Activated CD4-positive, alpha-beta T cell treated with anti-CD3 and anti-CD28 coated beads for 36 hours (primary cell): Measurements from ENCODE around the gene EXOC6B. TPM values are rescaled to one million over a fixed set of nuclear protein-coding genes. Genes with fewer than 3 reads are reported as not detected.
"Not testable (repeated sequence)": the region's sequence is repeated elsewhere in the genome, so short reads cannot be mapped to it uniquely, and the experiment has no call there.

ENCODE experiments used
- ATAC-seq: fragments of 200-7000 bp; cut with Tn5 transposase; one replicate; pipeline ENCODE4 v1.10.0; 2021; ENCODE audit warnings: mild to moderate bottlenecking, moderate library complexity
- CTCF ChIA-PET: fragments of 350-600 bp; sonication (Branson Sonifier 250); formaldehyde crosslinking; loops from one replicate; lab custom pipeline; 2021; ENCODE audit warnings: antibody characterized with exemption; lab: Charles Lee
- POLR2A ChIA-PET: fragments of 350-600 bp; sonication (Branson Sonifier 250); formaldehyde crosslinking; loops from one replicate; lab custom pipeline; 2021; ENCODE audit warnings: antibody characterized with exemption, inconsistent platforms; lab: Charles Lee
- DNase-seq: peaks from one replicate; pipeline ENCODE4 v3.0.0-alpha.2; 2020
- H3K27ac Mint-ChIP-seq: one replicate; pipeline ENCODE4 v1.8.0; 2021; ENCODE audit warnings: mixed read lengths
- H3K27me3 Mint-ChIP-seq: one replicate; pipeline ENCODE4 v1.8.0; 2021; ENCODE audit warnings: mixed read lengths
- H3K36me3 Mint-ChIP-seq: one replicate; pipeline ENCODE4 v1.8.0; 2021; ENCODE audit warnings: low read depth, mixed read lengths
- H3K4me1 Mint-ChIP-seq: one replicate; pipeline ENCODE4 v1.8.0; 2021; ENCODE audit warnings: mixed read lengths
- H3K4me3 Mint-ChIP-seq: one replicate; pipeline ENCODE4 v1.8.0; 2021; ENCODE audit warnings: mild to moderate bottlenecking, moderate library complexity, mixed read lengths
- H3K9me3 Mint-ChIP-seq: one replicate; pipeline ENCODE4 v1.8.0; 2021; ENCODE audit warnings: low read depth, mixed read lengths
- intact Hi-C, 2 experiments: fragments of 100-400 bp; cut with DNase I in 1 of 2; cut with micrococcal nuclease in 1 of 2; formaldehyde crosslinking; loops; one replicate each; pipeline versions ENCODE4 v1.14.2 to v1.15.1; 2022 to 2024; cut with DNase I, micrococcal nuclease
- total RNA-seq, 2 experiments: library from RNA; stranded (reverse); gene quantifications; one replicate each; pipeline ENCODE4 v1.2.3, GENCODE V29; 2021

EXOC6B gene
- total RNA-seq, 2 experiments from 2014 or later: 7.0 to 9.0 TPM

DNA sequence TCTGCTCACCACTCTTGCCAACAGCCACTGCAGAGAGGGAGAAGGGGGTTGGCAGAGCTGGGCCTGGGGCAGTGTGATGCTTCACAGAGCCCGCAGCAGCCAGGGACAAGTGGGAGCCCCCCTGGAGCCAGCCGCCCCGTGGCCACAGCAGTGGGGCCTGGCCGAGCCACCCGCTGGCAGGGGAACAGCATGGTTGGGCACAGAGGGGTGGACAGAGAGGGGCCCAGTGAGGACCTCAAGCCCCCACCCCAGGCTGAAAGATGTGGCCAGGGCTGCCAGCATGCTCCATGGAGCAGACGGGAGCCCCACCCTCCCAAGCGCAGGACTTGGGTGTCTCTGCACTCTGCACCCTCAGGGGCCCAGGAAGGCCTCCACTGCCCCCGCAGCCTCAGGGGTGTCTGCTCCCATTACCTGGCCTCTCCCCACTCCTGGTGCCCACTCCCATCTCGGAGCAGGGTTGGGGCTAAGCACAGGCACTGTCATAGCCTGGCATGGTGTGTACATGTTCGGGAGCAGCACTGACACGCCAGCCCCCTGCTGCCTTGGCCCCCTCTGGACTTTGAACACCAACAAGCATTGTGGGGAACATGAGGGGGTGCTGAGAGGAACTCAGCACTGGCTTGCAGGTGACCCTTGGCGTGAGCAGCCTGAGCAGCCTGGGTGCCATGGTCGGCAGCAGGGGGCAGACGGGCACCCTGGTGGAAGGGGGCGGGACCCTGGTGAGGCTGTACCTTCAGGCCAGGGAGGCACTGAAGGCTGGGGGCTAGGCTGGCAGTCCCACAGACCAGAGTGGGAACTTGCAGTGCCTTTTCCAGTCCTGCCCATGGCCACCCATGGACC lies 398.6 kb downstream of the EXOC6B start:
- intact Hi-C loops: no loop called here
- POLR2A ChIA-PET: no interaction called here
- H3K4me1 Mint-ChIP-seq: no peaks in the 10 kb centered on the region
- peaks cover 12% of the 10 kb centered on the region for H3K9me3 Mint-ChIP-seq
- no peak for DNase-seq
- H3K4me3 Mint-ChIP-seq: no peak overlapping the region
- H3K27ac Mint-ChIP-seq: no peak overlapping the region
- H3K36me3 Mint-ChIP-seq: peaks cover 22% of the 10 kb centered on the region
- CTCF ChIA-PET: no interaction called here
- ATAC-seq: no peak
- H3K27me3 Mint-ChIP-seq: no peaks in the 10 kb centered on the region

DNA sequence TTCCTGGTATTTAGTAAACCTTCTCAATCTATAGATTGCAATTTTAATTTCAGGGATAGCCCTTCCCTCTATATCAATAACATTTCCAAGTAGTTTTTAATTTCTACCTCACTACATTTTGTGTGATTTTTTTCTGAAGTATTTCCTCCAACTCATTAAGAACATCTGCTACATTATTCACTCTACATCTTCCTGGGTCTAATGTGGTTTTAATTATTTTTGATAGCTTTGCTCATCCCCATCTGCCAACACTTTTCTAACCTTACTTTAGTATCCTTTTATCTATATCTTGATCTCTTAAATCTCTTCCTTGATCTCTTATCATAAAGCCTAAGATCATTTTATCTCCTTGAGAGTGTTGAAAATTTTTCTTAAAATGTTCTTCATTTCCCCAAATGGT lies 399.8 kb downstream of the EXOC6B start:
- ATAC-seq (no peak), DNase-seq (no peak)
- peaks cover 13% of the 10 kb centered on the region for H3K9me3 Mint-ChIP-seq
- H3K4me3 Mint-ChIP-seq: no peak overlapping the region
- no peaks in the 10 kb centered on the region for H3K4me1 Mint-ChIP-seq
- intact Hi-C loops: no loop called here
- H3K27me3 Mint-ChIP-seq: no peaks in the 10 kb centered on the region
- ChIA-PET POLR2A (no interaction called here), CTCF (no interaction called here)
- H3K36me3 Mint-ChIP-seq: peaks cover 24% of the 10 kb centered on the region
- no peak overlapping the region for H3K27ac Mint-ChIP-seq

DNA sequence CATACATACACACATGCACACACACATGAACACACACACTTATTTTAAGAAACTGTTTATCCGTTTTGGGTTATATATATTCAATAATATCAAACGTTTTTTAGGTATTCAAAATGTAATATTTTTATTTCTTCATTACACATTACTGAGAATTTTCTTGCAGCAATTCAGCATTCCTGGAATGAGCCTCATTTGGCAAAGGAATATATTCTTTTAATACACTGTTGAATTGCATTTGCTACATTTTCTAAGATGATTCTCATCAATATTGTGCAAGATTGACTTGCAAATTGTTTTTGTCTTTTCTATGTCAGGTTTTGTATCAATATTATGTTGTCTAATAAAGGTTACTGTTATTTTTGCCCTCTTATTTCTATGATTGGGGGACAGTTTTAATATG lies 402.1 kb downstream of the EXOC6B start:
- H3K36me3 Mint-ChIP-seq: peaks cover 32% of the 10 kb centered on the region
- CTCF ChIA-PET: interaction anchor here (0.6 kb wide), 1 partner anchor 13 kb away, joined by 3 read pairs; no protein-coding TSS in a partner anchor
- POLR2A ChIA-PET: no interaction called here

DNA sequence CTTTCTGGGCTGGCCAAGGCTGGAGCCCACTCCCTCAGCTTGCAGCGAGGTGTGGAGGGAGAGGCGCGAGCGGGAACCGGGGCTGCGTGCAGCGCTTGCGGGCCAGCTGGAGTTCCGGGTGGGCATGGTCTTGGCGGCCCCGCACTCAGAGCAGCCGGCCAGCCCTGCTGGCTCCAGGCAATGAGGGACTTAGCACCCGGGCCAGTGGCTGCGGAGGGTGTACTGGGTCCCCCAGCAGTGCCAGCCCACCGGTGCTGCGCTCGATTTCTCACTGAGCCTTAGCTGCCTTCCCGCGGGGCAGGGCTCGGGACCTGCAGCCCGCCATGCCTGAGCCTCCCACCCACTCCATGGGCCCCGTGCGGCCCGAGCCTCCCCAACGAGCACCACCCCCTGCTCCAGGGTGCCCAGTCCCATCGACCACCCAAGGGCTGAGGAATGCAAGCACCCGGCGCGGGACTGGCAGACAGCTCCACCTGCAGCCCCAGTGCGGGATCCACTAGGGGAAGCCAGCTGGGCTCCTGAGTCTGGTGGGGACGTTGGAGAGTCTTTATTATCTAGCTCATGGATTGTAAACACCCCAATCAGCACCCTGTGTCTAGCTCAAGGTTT lies 404.0 kb downstream of the EXOC6B start:
- DNase-seq, ATAC-seq, intact Hi-C loops, CTCF ChIA-PET, H3K4me1 Mint-ChIP-seq, H3K27me3 Mint-ChIP-seq, H3K4me3 Mint-ChIP-seq, H3K27ac Mint-ChIP-seq, POLR2A ChIA-PET: not testable (repeated sequence)
- peaks cover 19% of the 10 kb centered on the region for H3K9me3 Mint-ChIP-seq
- peaks cover 26% of the 10 kb centered on the region for H3K36me3 Mint-ChIP-seq

More for the DNA sequence above, 402.1 kb downstream of the EXOC6B start:
- Mint-ChIP-seq H3K4me1 (no peaks in the 10 kb centered on the region), H3K9me3 (peaks cover 21% of the 10 kb centered on the region), H3K4me3 (no peak overlapping the region), H3K27me3 (no peaks in the 10 kb centered on the region), H3K27ac (no peak overlapping the region)
- no peak for ATAC-seq
- intact Hi-C loops: no loop called here
- no peak for DNase-seq

DNA sequence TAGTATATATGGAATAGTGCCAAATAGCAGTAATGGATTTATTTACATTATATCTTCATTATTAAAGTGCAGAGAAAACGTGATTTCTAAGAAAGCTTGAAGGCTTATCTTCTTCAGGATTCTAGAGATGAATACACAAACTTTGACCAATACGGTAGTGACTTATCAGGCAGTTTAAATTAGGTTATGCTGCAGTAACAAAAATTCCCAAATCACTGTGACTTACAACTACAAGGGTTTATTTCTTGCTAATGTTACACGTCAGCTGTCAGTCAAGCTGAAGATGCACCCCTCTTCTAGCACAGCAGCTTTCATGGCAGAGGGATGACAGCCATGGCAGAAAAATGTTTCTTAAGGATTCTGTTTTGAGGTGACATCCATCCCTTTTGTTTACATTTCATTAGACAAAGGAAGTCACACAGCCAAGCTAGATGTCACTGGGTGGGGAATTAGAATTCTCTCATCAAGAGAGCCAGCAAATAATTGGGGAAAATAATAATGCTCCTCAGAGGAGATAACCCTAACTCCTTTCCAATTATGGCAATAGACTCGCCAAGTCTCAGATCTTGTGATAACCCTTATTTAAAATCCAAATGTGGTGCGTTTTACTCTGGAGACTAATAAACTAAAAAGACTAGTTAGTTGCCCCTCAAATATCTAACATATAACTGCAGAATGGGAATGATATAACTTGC lies 409.9 kb downstream of the EXOC6B start:
- DNase-seq: no peak
- H3K36me3 Mint-ChIP-seq: peaks cover 9% of the 10 kb centered on the region
- no peak for ATAC-seq
- H3K9me3 Mint-ChIP-seq: peaks cover 13% of the 10 kb centered on the region
- H3K27ac Mint-ChIP-seq: no peak overlapping the region
- no peak overlapping the region for H3K4me3 Mint-ChIP-seq
- H3K4me1 Mint-ChIP-seq: no peaks in the 10 kb centered on the region
- H3K27me3 Mint-ChIP-seq: no peaks in the 10 kb centered on the region
- CTCF ChIA-PET: no interaction called here
- POLR2A ChIA-PET: no interaction called here
- intact Hi-C loops: no loop called here

DNA sequence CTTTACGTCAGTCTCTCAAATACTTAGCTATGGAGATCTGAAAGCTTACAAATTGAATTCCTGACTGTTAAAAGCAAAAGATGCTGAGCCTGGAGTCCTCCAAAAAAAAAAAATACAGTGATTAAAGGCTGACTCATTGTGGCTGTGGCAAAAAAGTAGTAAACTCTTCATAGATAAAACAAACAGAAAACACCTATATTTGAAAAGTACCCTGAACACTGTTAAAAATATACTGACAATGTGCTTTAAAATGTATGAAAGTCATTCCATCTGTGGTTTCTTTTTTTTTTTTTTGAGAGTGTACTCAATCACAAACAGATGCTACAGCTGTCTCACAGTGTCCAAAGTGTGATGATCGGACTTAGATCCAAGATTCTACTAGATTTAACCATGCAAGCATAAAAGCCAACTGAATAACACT lies 410.6 kb downstream of the EXOC6B start:
- DNase-seq (no peak), ATAC-seq (no peak)
- ChIA-PET CTCF (no interaction called here), POLR2A (no interaction called here)
- Mint-ChIP-seq H3K27me3 (no peaks in the 10 kb centered on the region), H3K4me3 (no peak overlapping the region), H3K4me1 (no peaks in the 10 kb centered on the region), H3K36me3 (peaks cover 5% of the 10 kb centered on the region), H3K27ac (no peak overlapping the region), H3K9me3 (peaks cover 9% of the 10 kb centered on the region)
- intact Hi-C loops: no loop called here

DNA sequence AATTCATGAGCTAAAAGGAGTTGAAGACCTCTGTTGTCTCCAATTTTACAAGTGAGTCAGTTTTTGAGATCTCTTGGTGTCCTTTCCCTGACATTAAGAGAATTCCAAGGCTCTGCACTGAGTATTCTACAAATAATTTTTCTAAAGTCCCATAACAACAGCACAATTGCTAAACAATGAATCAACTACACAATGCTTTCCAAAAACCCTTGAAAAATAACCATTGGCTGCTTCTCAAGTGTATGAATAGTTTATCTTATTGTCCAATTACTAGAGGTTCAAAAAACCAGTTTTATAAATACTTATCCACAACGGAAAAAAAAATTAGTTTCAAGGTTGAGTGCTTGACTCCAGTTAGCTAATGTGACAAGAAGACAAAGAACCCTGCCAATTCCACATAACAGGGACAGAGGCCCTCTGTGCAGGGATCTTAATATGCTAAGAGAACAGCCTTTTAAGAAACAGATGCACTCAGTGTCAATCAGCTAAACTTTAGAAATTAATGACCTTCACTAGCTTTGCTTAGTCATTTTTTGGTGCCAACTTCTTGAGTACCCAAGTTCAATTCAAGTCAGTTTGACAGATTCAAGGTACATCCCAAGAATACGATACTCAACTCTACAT lies 411.6 kb downstream of the EXOC6B start:
- ChIA-PET CTCF (no interaction called here), POLR2A (no interaction called here)
- Mint-ChIP-seq H3K4me3 (no peak overlapping the region), H3K9me3 (peaks cover 7% of the 10 kb centered on the region), H3K27me3 (no peaks in the 10 kb centered on the region), H3K4me1 (no peaks in the 10 kb centered on the region), H3K36me3 (peaks cover 1% of the 10 kb centered on the region), H3K27ac (no peak overlapping the region)
- intact Hi-C loops: no loop called here
- no peak for DNase-seq
- ATAC-seq: no peak

DNA sequence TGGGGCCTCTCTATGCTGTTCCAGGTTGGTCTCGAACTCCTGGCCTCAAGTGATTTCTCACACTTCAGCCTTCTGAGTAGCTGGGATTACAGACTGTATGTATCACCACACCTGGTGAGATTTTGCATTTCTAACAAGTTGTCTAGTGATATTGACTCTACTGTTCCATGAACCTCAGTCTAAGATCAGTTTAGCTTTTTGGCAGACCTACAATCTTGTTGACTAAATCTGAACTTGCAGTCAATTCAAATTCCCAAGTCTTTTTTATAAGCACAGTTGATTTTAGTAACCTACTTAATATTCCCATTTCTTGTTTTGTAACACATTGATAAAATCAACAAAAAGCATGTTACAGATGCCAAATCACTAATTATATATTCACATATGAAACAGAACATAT lies 412.1 kb downstream of the EXOC6B start:
- CTCF ChIA-PET: no interaction called here
- no peak overlapping the region for H3K27ac Mint-ChIP-seq
- DNase-seq: no peak

DNA sequence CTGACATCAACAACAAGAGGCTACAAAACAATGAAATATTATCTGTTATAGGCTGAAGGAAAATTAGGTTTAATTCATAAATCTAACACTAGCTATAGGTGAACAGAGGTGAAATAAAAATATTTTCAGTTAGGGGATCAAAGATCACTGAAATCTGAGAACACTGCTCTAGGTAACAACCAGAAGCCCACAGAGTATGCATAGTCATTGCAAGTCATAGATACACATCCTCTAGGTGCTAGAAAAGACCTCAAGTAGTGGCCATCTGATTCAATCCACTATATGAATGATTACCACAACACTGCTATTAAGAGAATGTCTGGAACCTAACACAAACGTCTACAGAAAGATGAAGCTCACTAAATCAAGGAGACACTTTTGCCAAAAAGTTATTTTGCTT lies 413.6 kb downstream of the EXOC6B start:
- no peak overlapping the region for H3K4me3 Mint-ChIP-seq
- ChIA-PET CTCF (interaction anchor here (0.9 kb wide), 1 partner anchor 58 kb away, joined by 3 read pairs; no protein-coding TSS in a partner anchor), POLR2A (no interaction called here)
- peaks cover 1% of the 10 kb centered on the region for H3K36me3 Mint-ChIP-seq
- H3K9me3 Mint-ChIP-seq: peaks cover 9% of the 10 kb centered on the region
- ATAC-seq (no peak), DNase-seq (no peak)
- no peaks in the 10 kb centered on the region for H3K27me3 Mint-ChIP-seq
- intact Hi-C loops: no loop called here
- no peaks in the 10 kb centered on the region for H3K4me1 Mint-ChIP-seq
- H3K27ac Mint-ChIP-seq: no peak overlapping the region

More for the DNA sequence above, 412.1 kb downstream of the EXOC6B start:
- Mint-ChIP-seq H3K36me3 (peaks cover 1% of the 10 kb centered on the region), H3K4me1 (no peaks in the 10 kb centered on the region), H3K9me3 (peaks cover 7% of the 10 kb centered on the region), H3K27me3 (no peaks in the 10 kb centered on the region), H3K4me3 (no peak overlapping the region)
- intact Hi-C loops: no loop called here
- POLR2A ChIA-PET: no interaction called here
- ATAC-seq: no peak

DNA sequence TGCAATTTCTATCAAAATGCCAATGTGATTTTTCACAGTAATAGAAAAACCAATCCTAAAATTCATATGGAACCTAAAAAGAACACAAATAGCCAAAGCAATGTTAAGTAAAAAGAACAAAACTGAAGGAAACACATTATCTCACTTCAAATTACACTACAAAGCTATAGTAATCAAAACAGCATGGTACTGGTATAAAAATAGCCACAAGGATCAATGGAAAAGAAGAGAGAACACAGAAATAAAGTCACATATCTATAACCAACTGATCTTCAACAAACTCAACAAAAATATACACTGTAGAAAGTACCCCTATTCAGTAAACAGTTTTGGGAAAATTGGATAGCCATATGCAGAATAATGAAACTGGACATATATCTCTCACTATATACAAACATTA lies 426.0 kb downstream of the EXOC6B start:
- H3K4me1 Mint-ChIP-seq: no peaks in the 10 kb centered on the region
- POLR2A ChIA-PET: no interaction called here
- DNase-seq (no peak), ATAC-seq (no peak)
- peaks cover 17% of the 10 kb centered on the region for H3K9me3 Mint-ChIP-seq
- no peak overlapping the region for H3K27ac Mint-ChIP-seq
- CTCF ChIA-PET: no interaction called here
- H3K4me3 Mint-ChIP-seq: no peak overlapping the region
- peaks cover 28% of the 10 kb centered on the region for H3K36me3 Mint-ChIP-seq
- intact Hi-C loops: no loop called here
- no peaks in the 10 kb centered on the region for H3K27me3 Mint-ChIP-seq

DNA sequence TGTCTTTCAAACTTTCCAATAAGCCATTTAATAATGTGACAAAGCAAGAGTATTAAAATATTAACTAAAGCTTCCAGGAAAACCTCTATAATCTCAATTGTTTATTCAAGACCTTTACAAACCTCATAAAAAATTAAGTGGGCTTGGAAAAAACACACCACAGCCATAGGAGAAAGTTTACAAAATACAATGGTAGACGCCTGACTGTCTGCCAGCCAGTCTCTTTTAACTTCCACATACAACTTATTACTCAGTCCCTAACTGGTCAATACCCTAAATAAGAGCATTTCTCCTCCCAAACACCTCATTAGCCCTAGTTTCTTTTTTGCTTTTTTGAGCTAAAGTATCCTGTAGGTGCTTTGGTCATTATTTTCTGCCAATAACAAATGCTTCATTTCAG lies 430.7 kb downstream of the EXOC6B start:
- ATAC-seq: no peak
- H3K4me1 Mint-ChIP-seq: no peaks in the 10 kb centered on the region

More for the DNA sequence above, 430.7 kb downstream of the EXOC6B start:
- intact Hi-C loops: no loop called here
- Mint-ChIP-seq H3K4me3 (no peak overlapping the region), H3K27ac (no peak overlapping the region), H3K27me3 (no peaks in the 10 kb centered on the region), H3K36me3 (peaks cover 17% of the 10 kb centered on the region), H3K9me3 (peaks cover 10% of the 10 kb centered on the region)
- CTCF ChIA-PET: no interaction called here
- DNase-seq: no peak
- POLR2A ChIA-PET: no interaction called here
